Measurements from ENCODE around the gene CRYGA. TPM values are rescaled to one million over a fixed set of nuclear protein-coding genes. Genes with fewer than 3 reads are reported as not detected.

The CRYGA gene
- total RNA-seq, 1 donor from 2014 or later, result not detected

DNA sequence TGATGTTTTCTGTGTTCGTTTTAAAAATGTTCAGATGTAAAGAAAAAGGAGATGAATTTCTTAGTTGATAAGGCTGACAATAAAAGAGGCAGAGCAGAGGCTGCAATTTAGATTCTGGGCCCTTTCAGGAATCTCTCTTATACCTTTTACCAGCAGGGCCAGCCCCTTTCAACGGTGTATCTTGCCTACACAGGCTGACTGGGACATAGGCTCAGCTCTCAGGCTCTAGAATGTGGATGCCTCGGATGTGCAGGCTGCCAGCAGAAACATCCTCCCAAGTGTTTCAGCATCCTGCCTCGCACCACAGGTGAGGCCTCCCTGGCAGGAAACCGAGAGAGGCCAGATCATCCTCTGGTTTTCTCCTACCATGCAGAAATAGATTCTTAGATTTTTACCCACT lies 23.1 kb upstream of the CRYGA start:
- H3K27me3 ChIP-seq (ENCODE audit: low read depth), result peaks cover 53% of the 10 kb centered on the region

DNA sequence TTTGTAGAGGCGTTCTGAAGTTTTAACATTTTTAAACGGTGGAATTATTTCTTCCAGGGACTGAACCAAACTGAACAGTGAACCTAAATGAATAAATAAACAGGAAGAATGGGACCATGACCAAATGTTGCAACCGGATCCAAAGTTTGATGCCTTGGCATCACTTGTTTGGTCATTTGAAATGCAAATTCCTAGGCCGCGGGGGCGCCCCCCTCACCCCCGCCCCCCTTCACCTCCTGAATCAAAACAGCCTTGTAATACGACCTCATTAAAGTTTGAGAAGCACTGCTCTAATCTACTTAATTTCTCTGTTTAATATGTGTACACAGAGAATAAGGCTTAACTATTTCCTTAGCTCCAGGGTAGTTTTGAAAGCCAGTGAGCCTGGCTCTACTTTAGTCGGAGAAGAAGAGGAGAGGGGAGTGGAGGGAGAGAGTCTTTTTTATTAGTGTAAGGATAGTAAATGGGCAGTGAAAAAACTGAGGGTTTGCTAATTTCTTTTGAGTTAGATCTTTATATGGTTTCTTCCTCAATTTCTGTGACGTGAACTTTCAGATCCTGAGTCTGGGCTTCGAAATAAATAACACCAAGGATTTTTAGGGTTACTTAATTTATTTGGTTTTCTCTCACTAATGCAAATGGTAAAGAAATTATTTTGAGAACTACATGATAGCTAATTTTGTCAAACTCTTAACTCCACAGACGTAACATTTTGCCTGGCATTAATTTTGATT lies 20.8 kb upstream of the CRYGA start:
- intact Hi-C loops (cut with micrococcal nuclease), result no loop called here
- no peak for DNase-seq
- H3K9me3 ChIP-seq (replicated peaks), result no peaks in the 10 kb centered on the region
- no peaks in the 10 kb centered on the region for H3K36me3 ChIP-seq
- H3K4me1 ChIP-seq, result no peaks in the 10 kb centered on the region
- no peak overlapping the region for H3K4me3 ChIP-seq
- H3K27ac ChIP-seq (replicated peaks), result no peak overlapping the region
- TF ChIP-seq, protein P1, sequence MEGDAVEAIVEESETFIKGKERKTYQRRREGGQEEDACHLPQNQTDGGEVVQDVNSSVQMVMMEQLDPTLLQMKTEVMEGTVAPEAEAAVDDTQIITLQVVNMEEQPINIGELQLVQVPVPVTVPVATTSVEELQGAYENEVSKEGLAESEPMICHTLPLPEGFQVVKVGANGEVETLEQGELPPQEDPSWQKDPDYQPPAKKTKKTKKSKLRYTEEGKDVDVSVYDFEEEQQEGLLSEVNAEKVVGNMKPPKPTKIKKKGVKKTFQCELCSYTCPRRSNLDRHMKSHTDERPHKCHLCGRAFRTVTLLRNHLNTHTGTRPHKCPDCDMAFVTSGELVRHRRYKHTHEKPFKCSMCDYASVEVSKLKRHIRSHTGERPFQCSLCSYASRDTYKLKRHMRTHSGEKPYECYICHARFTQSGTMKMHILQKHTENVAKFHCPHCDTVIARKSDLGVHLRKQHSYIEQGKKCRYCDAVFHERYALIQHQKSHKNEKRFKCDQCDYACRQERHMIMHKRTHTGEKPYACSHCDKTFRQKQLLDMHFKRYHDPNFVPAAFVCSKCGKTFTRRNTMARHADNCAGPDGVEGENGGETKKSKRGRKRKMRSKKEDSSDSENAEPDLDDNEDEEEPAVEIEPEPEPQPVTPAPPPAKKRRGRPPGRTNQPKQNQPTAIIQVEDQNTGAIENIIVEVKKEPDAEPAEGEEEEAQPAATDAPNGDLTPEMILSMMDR (IDR thresholded peaks at IDR 0.05; ENCODE audit: borderline replicate concordance), result no peak
- H3K27me3 ChIP-seq (ENCODE audit: low read depth), result peaks cover 54% of the 10 kb centered on the region

More for the DNA sequence above, 23.1 kb upstream of the CRYGA start:
- Histone ChIP-seq H3K4me3 (no peak overlapping the region), H3K27ac (replicated peaks) (no peak overlapping the region), H3K4me1 (no peaks in the 10 kb centered on the region), H3K36me3 (no peaks in the 10 kb centered on the region), H3K9me3 (replicated peaks) (no peaks in the 10 kb centered on the region)
- no peak for DNase-seq
- TF ChIP-seq, protein P1 (IDR thresholded peaks at IDR 0.05; ENCODE audit: borderline replicate concordance), result no peak
- intact Hi-C loops (cut with micrococcal nuclease), result no loop called here

DNA sequence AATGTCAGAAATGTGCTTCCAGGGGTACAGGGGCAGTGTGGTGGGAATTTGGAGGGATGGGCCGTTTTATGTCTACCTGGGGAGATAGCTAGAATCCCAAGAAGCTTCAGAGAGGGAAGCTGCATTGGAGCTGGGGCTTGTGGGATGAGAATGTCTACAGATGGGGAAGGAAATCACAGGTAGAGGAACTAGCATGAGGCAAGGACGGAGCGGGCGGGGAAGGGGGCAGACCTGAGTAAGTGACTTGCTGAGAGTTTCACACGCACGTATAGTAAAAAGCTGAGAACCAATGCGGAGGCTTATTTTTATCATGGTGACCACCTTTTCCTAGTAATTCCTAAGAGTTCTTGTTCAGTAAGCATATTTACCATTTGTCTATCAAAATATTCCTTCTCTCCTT lies 20.1 kb upstream of the CRYGA start:
- H3K4me1 ChIP-seq, result no peaks in the 10 kb centered on the region
- no peaks in the 10 kb centered on the region for H3K9me3 ChIP-seq (replicated peaks)
- intact Hi-C loops (cut with micrococcal nuclease), result no loop called here
- H3K36me3 ChIP-seq, result no peaks in the 10 kb centered on the region
- no peak for DNase-seq
- H3K27ac ChIP-seq (replicated peaks), result no peak overlapping the region
- H3K4me3 ChIP-seq, result no peak overlapping the region
- H3K27me3 ChIP-seq (ENCODE audit: low read depth), result peaks cover 49% of the 10 kb centered on the region
- TF ChIP-seq, protein P1 (IDR thresholded peaks at IDR 0.05; ENCODE audit: borderline replicate concordance), result no peak

DNA sequence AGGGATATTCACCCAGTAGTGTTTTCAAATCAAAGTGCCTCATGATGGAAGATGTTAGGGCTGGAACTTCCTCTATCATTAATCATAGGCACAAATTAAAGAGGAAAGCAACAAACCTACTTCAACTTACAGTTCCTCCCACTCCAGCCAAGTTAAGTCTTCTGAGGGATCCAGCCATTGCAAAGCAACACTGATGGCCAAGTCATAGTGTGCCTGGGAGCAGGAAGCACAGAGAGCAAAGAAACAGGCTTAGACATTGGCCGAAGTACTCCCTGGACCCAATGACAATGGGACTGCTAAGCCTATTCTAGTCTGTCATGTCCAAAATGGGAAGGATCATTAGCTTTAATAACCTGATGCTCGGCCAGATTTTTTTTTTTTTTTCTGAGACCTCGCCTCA lies 19.4 kb upstream of the CRYGA start:
- Histone ChIP-seq H3K4me1 (no peaks in the 10 kb centered on the region), H3K27me3 (ENCODE audit: low read depth) (peaks cover 47% of the 10 kb centered on the region), H3K4me3 (no peak overlapping the region), H3K36me3 (no peaks in the 10 kb centered on the region), H3K9me3 (replicated peaks) (no peaks in the 10 kb centered on the region), H3K27ac (replicated peaks) (no peak overlapping the region)
- intact Hi-C loops (cut with micrococcal nuclease), result no loop called here
- no peak for DNase-seq
- TF ChIP-seq, protein P1 (IDR thresholded peaks at IDR 0.05; ENCODE audit: borderline replicate concordance), result no peak

DNA sequence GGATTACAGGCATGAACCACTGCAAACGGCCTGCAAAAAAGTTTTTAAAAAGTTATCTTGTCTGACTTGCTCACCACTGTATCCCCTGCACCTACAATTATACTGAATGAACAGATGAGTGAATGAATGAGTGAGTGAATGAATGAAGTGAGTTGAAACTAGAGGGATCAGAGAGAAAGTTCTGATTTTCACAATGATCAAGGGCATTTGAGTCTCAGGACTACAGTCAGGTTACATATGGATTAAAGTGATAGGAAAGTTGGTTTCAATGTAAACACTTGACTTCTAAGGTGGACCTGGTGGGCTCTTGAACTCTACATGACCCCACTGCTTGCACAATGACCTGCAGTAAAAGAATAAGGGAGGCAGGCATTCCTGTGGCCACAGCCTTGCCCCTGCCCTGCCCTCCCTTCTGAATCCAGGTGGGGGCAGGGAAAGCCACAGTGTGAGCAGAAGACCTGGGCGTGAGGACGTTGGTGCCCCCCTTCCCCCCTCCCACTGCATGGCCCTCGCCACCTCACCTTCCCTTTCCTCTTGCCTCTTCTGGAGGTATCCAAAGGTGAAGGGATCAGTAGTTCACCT lies 15.7 kb upstream of the CRYGA start:
- Histone ChIP-seq H3K4me3 (no peak overlapping the region), H3K4me1 (no peaks in the 10 kb centered on the region), H3K27ac (replicated peaks) (no peak overlapping the region), H3K27me3 (ENCODE audit: low read depth) (peaks cover 21% of the 10 kb centered on the region), H3K36me3 (no peaks in the 10 kb centered on the region), H3K9me3 (replicated peaks) (no peaks in the 10 kb centered on the region)
- TF ChIP-seq, protein P1 (IDR thresholded peaks at IDR 0.05; ENCODE audit: borderline replicate concordance), result no peak
- intact Hi-C loops (cut with micrococcal nuclease), result no loop called here
- DNase-seq, result no peak

All from left ventricle myocardium inferior (tissue), 1 donor.